Neural cell (in vitro differentiated cells): ENCODE data around the gene GPT2. TPM values are rescaled to one million over a fixed set of nuclear protein-coding genes. Genes with fewer than 3 reads are reported as not detected.

Experiments used
- H2AFZ ChIP-seq: fragments of 200-600, 300-800 bp; sonication (generic), shearing (Covaris generic); 2 replicates; pipeline ENCODE4 v1.6.0; 2014; ENCODE audit warnings: low read depth, mild to moderate bottlenecking, antibody characterized with exemption, low read length, moderate library complexity
- H3F3A ChIP-seq: fragments of 200-600 bp; shearing (Covaris generic); 2 replicates; pipeline ENCODE4 v1.6.1; 2016; ENCODE audit warnings: mild to moderate bottlenecking, moderate library complexity, mixed read lengths, antibody characterized with exemption, low read length; ENCODE audit not compliant: insufficient read depth, poor library complexity, severe bottlenecking
- H3K27ac ChIP-seq: fragments of 200-600, 300-800 bp; sonication (generic), shearing (Covaris generic); 2 replicates; pipeline ENCODE4 v1.5.1; 2014; ENCODE audit warnings: mild to moderate bottlenecking, low read length, moderate library complexity
- H3K27me3 ChIP-seq: fragments of 300-800, 200-600 bp; sonication (generic), shearing (Covaris generic); 2 replicates; pipeline ENCODE4 v1.6.0; 2014; ENCODE audit warnings: mild to moderate bottlenecking, low read depth, low read length, moderate library complexity; ENCODE audit not compliant: insufficient read depth
- H3K36me3 ChIP-seq: fragments of 300-800, 200-600 bp; sonication (generic), shearing (Covaris generic); 2 replicates; pipeline ENCODE4 v1.5.1; 2014; ENCODE audit warnings: mild to moderate bottlenecking, antibody characterized with exemption, low read length, moderate library complexity; ENCODE audit not compliant: insufficient read depth
- H3K4me2 ChIP-seq: fragments of 300-800, 200-600 bp; sonication (generic), shearing (Covaris generic); 2 replicates; pipeline ENCODE4 v1.6.0; 2014; ENCODE audit warnings: mild to moderate bottlenecking, low read length
- H3K4me3 ChIP-seq: fragments of 300-800, 200-600 bp; sonication (generic), shearing (Covaris generic); 2 replicates; pipeline ENCODE4 v1.5.1; 2014; ENCODE audit warnings: mild to moderate bottlenecking, low read length, moderate library complexity
- H3K79me2 ChIP-seq: fragments of 200-600 bp; shearing (Covaris generic); replicated peaks from 2 replicates; pipeline ENCODE4 v1.6.0; 2014; ENCODE audit warnings: mild to moderate bottlenecking, low read length, moderate library complexity; ENCODE audit not compliant: insufficient read depth
- H3K9ac ChIP-seq: fragments of 300-800, 200-600 bp; sonication (generic), shearing (Covaris generic); 2 replicates; pipeline ENCODE4 v1.6.1; 2016; ENCODE audit warnings: mild to moderate bottlenecking, low read length, mixed read lengths
- H3K9me2 ChIP-seq: fragments of 200-600 bp; shearing (Covaris generic); 2 replicates; pipeline ENCODE4 v1.6.1; 2016; ENCODE audit warnings: mild to moderate bottlenecking, low read length, mixed read lengths; ENCODE audit not compliant: insufficient read depth
- H3K9me3 ChIP-seq: fragments of 200-600, 300-800 bp; sonication (generic), shearing (Covaris generic); 2 replicates; pipeline ENCODE4 v1.6.1; 2016; ENCODE audit warnings: mild to moderate bottlenecking, mixed run types, low read length, moderate library complexity, mixed read lengths
- H4K20me1 ChIP-seq: fragments of 200-600 bp; shearing (Covaris generic); 2 replicates; pipeline ENCODE4 v1.6.1; 2016; ENCODE audit warnings: mild to moderate bottlenecking, mixed run types; ENCODE audit not compliant: insufficient read depth
- CTCF ChIP-seq: fragments of 450-650 bp; IDR thresholded peaks from 2 replicates; pipeline ENCODE4 v1.5.1; 2014; ENCODE audit warnings: antibody characterized with exemption, mild to moderate bottlenecking, moderate library complexity; ENCODE audit not compliant: poor library complexity, severe bottlenecking
- EP300 ChIP-seq: fragments of 450-650 bp; conservative IDR thresholded peaks from 2 replicates; pipeline ENCODE4 v1.6.1; 2014; ENCODE audit warnings: antibody characterized with exemption, mild to moderate bottlenecking, moderate library complexity; ENCODE audit not compliant: poor library complexity, severe bottlenecking
- EZH2 ChIP-seq: fragments of 200-600, 300-800 bp; shearing (Covaris generic), sonication (generic); IDR thresholded peaks from 2 replicates; pipeline ENCODE4 v1.6.1; 2014; ENCODE audit warnings: antibody characterized with exemption, low read length, borderline replicate concordance, mild to moderate bottlenecking; ENCODE audit not compliant: insufficient read depth, poor library complexity, severe bottlenecking
- MXI1 ChIP-seq: fragments of 450-650 bp; conservative IDR thresholded peaks from 2 replicates; pipeline ENCODE4 v1.6.1; 2014; ENCODE audit warnings: antibody characterized with exemption, mild to moderate bottlenecking; ENCODE audit not compliant: poor library complexity, severe bottlenecking
- POLR2AphosphoS5 ChIP-seq: IDR thresholded peaks from 2 replicates; pipeline ENCODE4 v1.6.1; 2012
- RAD21 ChIP-seq: fragments of 450-650 bp; conservative IDR thresholded peaks from 2 replicates; pipeline ENCODE4 v1.6.1; 2014; ENCODE audit warnings: antibody characterized with exemption, mild to moderate bottlenecking, moderate library complexity
- REST ChIP-seq: IDR thresholded peaks from 2 replicates; pipeline ENCODE4 v1.6.1; 2012; ENCODE audit warnings: borderline replicate concordance
- SMC3 ChIP-seq: fragments of 450-650 bp; conservative IDR thresholded peaks from 2 replicates; pipeline ENCODE4 v1.6.1; 2014; ENCODE audit warnings: antibody characterized with exemption, mild to moderate bottlenecking, moderate library complexity; ENCODE audit not compliant: poor library complexity
- TAF1 ChIP-seq: IDR thresholded peaks from 2 replicates; pipeline ENCODE4 v1.6.1; 2012; ENCODE audit warnings: low read depth
- polyA plus RNA-seq: library from polyadenylated mRNA; depleted of rRNA; stranded (reverse); fragments of >200 nt; gene quantifications from 2 replicates; pipeline ENCODE4 v1.2.3, GENCODE V29; 2014

Gene GPT2
- polyA plus RNA-seq, 1 donor from 2014 or later, result 23.9 TPM

- Histone ChIP-seq H3K9me2 (no peaks in the 10 kb centered on the region), H3K4me3 (no peak overlapping the region), H2AFZ (no peak overlapping the region), H3K4me2 (no peak overlapping the region), H4K20me1 (no peaks in the 10 kb centered on the region), H3K27ac (no peak overlapping the region), H3K79me2 (no peaks in the 10 kb centered on the region), H3K9me3 (no peaks in the 10 kb centered on the region), H3K36me3 (no peaks in the 10 kb centered on the region), H3K27me3 (no peaks in the 10 kb centered on the region), H3F3A (no peaks in the 10 kb centered on the region), H3K9ac (no peak overlapping the region)
- no peak for TF ChIP-seq TAF1
- no peak for TF ChIP-seq REST
- no peak for TF ChIP-seq CTCF
- no peak for TF ChIP-seq EZH2
- TF ChIP-seq POLR2AphosphoS5, result no peak
- no peak for TF ChIP-seq EP300
- no peak for TF ChIP-seq SMC3
- no peak for TF ChIP-seq RAD21
- TF ChIP-seq MXI1, result no peak
These were observed 8.9 kb upstream of the GPT2 start for GRCh38 chr16:46875243-46875642.

- peaks cover 17% of the 10 kb centered on the region for H3K79me2 ChIP-seq
- no peaks in the 10 kb centered on the region for H3K27me3 ChIP-seq
- no peak for TF ChIP-seq REST
- no peak for TF ChIP-seq MXI1
- no peak for TF ChIP-seq CTCF
- no peak for TF ChIP-seq SMC3
- no peak for TF ChIP-seq TAF1
- no peak overlapping the region for H2AFZ ChIP-seq
- no peaks in the 10 kb centered on the region for H3F3A ChIP-seq
- no peak overlapping the region for H3K4me2 ChIP-seq
- H3K9me2 ChIP-seq, result no peaks in the 10 kb centered on the region
- H3K9me3 ChIP-seq, result no peaks in the 10 kb centered on the region
- no peak overlapping the region for H3K27ac ChIP-seq
- no peaks in the 10 kb centered on the region for H4K20me1 ChIP-seq
- H3K9ac ChIP-seq, result no peak overlapping the region
- H3K36me3 ChIP-seq, result no peaks in the 10 kb centered on the region
- no peak overlapping the region for H3K4me3 ChIP-seq
These were observed 1.7 kb upstream of the GPT2 start for GRCh38 chr16:46882304-46882939.
